Measurements from ENCODE around the gene AMACR. TPM values are rescaled to one million over a fixed set of nuclear protein-coding genes. Genes with fewer than 3 reads are reported as not detected.

Gene AMACR
- total and polyA plus RNA-seq, 2 of the 13 experiments (the other 11 are each of a cell fraction or from before 2014, with no cell fraction given): 8.9 to 19.7 TPM

DNA sequence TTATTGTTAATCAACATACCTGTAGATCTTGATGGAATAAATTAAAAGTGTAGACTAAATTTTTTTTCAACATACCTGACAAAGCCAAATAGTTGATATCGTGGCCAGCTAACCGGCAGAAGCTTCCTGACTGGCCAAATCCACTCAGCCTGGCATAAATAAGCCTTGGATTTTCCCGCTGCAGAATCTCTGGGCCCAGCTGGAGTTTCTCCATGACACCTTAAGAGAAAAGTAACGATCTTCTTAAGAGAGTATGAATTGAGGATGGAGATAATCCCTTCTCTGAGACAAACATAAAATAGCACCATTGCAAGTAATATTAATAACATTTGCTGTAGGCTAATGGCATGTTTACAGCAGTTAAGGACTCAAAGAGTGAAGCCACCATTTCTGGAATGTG, 2.2 kb downstream of the AMACR start:
- BruUV-seq (replicated peaks): no TSS peak
- Histone ChIP-seq H3K9me3 (ENCODE audit: low read length) (no peaks in the 10 kb centered on the region), H4K20me1 (ENCODE audit: insufficient read depth, low read length) (no peaks in the 10 kb centered on the region), H3K27ac (ENCODE audit: extremely low read length, insufficient read depth, low read length) (no peak overlapping the region), H3K36me3 (replicated peaks in 1 of 2; ENCODE audit: control insufficient read depth in 1 of 2, insufficient read depth in 2 of 2, low read length in 2 of 2) (peaks cover 6 to 19% of the 10 kb centered on the region in 2 experiments; a peak in 4 of 5 replicates), H3K9ac (ENCODE audit: insufficient read depth, low read depth, low read length) (no peak overlapping the region), H3K4me1 (ENCODE audit: insufficient read depth, low read length) (peaks cover 58% of the 10 kb centered on the region), H2AFZ (ENCODE audit: low read length) (no peak overlapping the region), H3K4me3 (replicated peaks in 1 of 3; ENCODE audit: insufficient read depth in 1 of 3, low read depth in 2 of 3, low read length in 3 of 3) (no peak overlapping the region; a peak in 1 of 6 replicates), H3K4me2 (ENCODE audit: low read depth, low read length) (peak overlapping the region; percentile 98; the same call in 1 of the 2 replicates), H3K27me3 (ENCODE audit: control insufficient read depth in 1 of 2, insufficient read depth in 2 of 2, low read length in 2 of 2) (no peaks in the 10 kb centered on the region; a peak in 1 of 5 replicates), H3K79me2 (ENCODE audit: insufficient read depth, low read length) (peaks cover 14% of the 10 kb centered on the region)
- POLR2A ChIA-PET: interaction anchor here (1.6 kb wide), 1 partner anchor 9 kb away, joined by 10 read pairs; no protein-coding TSS in a partner anchor
- intact Hi-C loops (cut with micrococcal nuclease; ENCODE audit: unreplicated experiment): no loop called here
- FAIRE-seq (no peak), ATAC-seq (no peak), DNase-seq (ENCODE audit: low spot score) (no peak)
- CTCF ChIA-PET (ENCODE audit: low intra/inter-chr PET ratio, low total read pairs): no interaction called here
- WGBS (ENCODE audit: low lambda C conversion rate): 98% methylated on average over 4 of the region's 4 CpGs
- in situ Hi-C loops (cut with HindIII; ENCODE audit: extremely low pct_ligation_motif_present, low pct_unique_long_range_greater_than_20kb): no loop called here
- TF ChIP-seq, protein P1, sequence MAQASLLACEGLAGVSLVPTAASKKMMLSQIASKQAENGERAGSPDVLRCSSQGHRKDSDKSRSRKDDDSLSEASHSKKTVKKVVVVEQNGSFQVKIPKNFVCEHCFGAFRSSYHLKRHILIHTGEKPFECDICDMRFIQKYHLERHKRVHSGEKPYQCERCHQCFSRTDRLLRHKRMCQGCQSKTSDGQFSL (CRISPR knock-in tag; IDR thresholded peaks at IDR 0.05): no peak
- TF ChIP-seq POLR2AphosphoS2 (IDR thresholded peaks at IDR 0.05; ENCODE audit: low read depth, low read length) (no peak), ZNF33A (CRISPR knock-in tag; IDR thresholded peaks at IDR 0.05; ENCODE audit: borderline replicate concordance) (no peak), ZIK1 (CRISPR knock-in tag; IDR thresholded peaks at IDR 0.05; ENCODE audit: borderline replicate concordance, low read depth) (no peak), SYNCRIP (IDR thresholded peaks at IDR 0.05; ENCODE audit: insufficient read depth, low read depth, low read length) (no peak), ZNF34 (CRISPR knock-in tag; IDR thresholded peaks at IDR 0.05; ENCODE audit: borderline replicate concordance) (no peak), HCFC1 (IDR thresholded peaks at IDR 0.05; ENCODE audit: low read depth, low read length) (no peak), PHF21A (CRISPR knock-in tag; IDR thresholded peaks at IDR 0.05) (no peak), ZBTB8A (CRISPR knock-in tag; IDR thresholded peaks at IDR 0.05; ENCODE audit: borderline replicate concordance, low read depth) (no peak)
- TF ChIP-seq, protein P2, sequence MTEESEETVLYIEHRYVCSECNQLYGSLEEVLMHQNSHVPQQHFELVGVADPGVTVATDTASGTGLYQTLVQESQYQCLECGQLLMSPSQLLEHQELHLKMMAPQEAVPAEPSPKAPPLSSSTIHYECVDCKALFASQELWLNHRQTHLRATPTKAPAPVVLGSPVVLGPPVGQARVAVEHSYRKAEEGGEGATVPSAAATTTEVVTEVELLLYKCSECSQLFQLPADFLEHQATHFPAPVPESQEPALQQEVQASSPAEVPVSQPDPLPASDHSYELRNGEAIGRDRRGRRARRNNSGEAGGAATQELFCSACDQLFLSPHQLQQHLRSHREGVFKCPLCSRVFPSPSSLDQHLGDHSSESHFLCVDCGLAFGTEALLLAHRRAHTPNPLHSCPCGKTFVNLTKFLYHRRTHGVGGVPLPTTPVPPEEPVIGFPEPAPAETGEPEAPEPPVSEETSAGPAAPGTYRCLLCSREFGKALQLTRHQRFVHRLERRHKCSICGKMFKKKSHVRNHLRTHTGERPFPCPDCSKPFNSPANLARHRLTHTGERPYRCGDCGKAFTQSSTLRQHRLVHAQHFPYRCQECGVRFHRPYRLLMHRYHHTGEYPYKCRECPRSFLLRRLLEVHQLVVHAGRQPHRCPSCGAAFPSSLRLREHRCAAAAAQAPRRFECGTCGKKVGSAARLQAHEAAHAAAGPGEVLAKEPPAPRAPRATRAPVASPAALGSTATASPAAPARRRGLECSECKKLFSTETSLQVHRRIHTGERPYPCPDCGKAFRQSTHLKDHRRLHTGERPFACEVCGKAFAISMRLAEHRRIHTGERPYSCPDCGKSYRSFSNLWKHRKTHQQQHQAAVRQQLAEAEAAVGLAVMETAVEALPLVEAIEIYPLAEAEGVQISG (CRISPR knock-in tag; IDR thresholded peaks at IDR 0.05): no peak
- TF ChIP-seq, protein P3, sequence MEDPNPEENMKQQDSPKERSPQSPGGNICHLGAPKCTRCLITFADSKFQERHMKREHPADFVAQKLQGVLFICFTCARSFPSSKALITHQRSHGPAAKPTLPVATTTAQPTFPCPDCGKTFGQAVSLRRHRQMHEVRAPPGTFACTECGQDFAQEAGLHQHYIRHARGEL (CRISPR knock-in tag; IDR thresholded peaks at IDR 0.05): no peak
- TF ChIP-seq, protein P4, sequence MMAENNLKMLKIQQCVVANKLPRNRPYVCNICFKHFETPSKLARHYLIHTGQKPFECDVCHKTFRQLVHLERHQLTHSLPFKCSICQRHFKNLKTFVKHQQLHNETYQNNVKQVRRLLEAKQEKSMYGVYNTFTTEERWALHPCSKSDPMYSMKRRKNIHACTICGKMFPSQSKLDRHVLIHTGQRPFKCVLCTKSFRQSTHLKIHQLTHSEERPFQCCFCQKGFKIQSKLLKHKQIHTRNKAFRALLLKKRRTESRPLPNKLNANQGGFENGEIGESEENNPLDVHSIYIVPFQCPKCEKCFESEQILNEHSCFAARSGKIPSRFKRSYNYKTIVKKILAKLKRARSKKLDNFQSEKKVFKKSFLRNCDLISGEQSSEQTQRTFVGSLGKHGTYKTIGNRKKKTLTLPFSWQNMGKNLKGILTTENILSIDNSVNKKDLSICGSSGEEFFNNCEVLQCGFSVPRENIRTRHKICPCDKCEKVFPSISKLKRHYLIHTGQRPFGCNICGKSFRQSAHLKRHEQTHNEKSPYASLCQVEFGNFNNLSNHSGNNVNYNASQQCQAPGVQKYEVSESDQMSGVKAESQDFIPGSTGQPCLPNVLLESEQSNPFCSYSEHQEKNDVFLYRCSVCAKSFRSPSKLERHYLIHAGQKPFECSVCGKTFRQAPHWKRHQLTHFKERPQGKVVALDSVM (CRISPR knock-in tag; IDR thresholded peaks at IDR 0.05): no peak
